GM18519 (cell line): ENCODE data around the gene WDR77.

Experiments
- ATAC-seq: cut with Tn5 transposase; IDR thresholded peaks from one replicate; pipeline ENCODE4 v1.9.1; 2021; ENCODE audit warnings: mild to moderate bottlenecking, moderate library complexity; ENCODE audit not compliant: unreplicated experiment, low FRiP score

The WDR77 gene

GRCh38 chr1:111448918-111449702 is at the start of gene WDR77, which contains the start of gene ATP5PB:
Gene WDR77, minus strand, starts transcription at chr1:111449256. Its CDS starts 87 bp downstream, at chr1:111449169.
Gene ATP5PB, plus strand, starts transcription at chr1:111449464. Its CDS starts 78 bp downstream, at chr1:111449542.
- ATAC-seq, result peak; percentile 91

GRCh38 chr1:111497592-111497991 is 48.5 kb upstream of the WDR77 start:
- ATAC-seq, result no peak

GRCh38 chr1:111496398-111496797 is 47.3 kb upstream of the WDR77 start:
- ATAC-seq, result no peak

DNA sequence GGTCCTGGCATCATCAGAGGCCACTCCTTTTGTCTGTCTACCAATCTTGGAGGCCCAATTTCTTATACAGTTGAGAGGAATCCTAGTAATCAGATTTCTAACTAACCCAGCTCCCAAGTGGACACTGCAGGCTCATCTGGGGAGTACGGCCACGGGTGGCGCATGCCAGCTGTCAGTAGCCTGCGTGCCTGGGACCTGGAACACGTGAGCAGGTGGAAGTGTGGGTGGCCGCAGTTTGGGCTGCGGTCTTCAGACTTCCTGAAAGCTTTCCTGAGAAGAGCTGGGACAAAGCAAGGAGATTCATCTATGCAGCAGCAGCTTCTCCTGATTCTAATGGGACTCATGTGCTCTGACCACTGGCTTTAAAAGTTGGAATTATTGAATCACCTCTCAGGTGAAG is 42.0 kb upstream of the WDR77 start:
- no peak for ATAC-seq

DNA sequence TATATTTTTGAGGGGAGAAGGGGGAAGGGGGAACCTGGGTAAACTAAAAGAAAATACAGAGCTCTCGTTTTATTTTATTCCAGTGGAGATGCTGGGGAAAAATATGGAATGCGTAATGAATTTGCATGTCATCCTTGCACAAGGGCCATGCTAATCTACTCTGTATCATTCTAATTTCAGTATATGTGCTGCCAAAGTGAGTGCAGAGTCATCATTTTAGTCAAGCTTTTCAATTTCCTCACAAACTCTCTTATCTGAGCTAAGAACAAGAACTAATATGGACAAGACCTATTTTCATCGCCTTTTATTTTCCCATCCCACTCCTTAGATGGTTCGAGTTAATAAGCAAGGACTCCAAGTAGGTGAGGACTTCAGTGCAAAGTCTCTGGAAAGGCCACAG is 41.2 kb upstream of the WDR77 start:
- ATAC-seq, result no peak

- no peak for ATAC-seq
Observed at GRCh38 chr1:111489604-111490003, 40.5 kb upstream of the WDR77 start.

GRCh38 chr1:111488669-111489068 is 39.6 kb upstream of the WDR77 start:
- no peak for ATAC-seq

DNA sequence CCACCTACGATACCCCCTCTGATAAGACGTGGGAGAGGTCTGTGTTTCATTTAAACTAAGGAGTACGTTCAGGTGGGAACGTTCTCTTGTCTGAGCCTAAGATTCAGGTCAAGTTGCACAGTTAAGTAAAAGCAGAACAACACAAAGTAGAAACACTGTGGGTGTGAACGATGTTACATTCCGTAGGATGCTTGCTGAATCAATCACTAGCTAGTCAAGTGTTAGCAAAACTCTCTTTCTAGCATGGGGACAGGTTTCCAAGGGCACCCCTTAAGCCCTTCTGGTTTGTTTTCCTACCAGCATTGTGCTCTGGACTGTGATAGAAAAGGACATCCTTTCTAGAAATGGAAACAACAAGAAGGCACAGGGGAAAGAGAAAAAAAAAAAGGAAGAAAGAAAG is 38.1 kb upstream of the WDR77 start:
- no peak for ATAC-seq

DNA sequence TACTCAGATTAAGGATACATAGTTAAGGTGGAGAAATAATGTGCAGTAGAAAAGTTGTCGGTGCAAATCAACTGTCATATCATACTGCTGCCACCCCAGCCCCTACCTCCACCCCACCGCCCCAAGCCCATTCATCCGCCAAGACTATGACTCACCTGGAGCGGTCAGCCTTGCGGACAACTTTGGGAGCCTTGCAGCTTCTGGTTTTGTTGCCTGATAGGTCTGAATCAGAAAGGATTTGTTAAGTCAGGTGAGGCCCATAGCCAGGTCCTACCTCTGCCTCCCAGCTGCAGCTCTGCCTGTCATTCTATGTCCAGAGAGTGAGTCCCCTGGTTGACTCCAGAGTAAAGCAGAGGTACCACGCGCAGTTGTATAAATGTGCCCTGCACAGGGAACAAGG is 37.4 kb upstream of the WDR77 start:
- ATAC-seq, result no peak

- no peak for ATAC-seq
Observed at GRCh38 chr1:111484391-111485026, 35.5 kb upstream of the WDR77 start.

DNA sequence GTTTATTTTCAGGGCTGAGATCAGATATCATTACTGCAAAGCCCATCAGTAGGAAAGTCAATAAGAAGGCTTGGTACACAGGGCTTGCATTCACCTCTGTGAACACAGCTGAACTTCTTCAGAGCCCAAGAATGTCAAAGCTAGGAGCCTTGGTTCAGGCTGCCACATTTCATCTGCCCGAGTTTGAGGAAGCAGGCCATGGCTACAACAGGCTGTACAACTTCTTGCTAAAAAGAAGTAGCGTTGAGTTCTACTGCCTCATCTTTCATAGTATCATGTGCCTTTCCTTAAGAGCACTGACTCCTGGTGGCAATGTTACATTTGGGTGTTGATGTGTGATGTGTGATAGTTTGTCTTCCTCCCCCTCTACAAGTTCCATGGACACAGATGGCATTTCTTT is 34.8 kb upstream of the WDR77 start:
- ATAC-seq, result no peak

DNA sequence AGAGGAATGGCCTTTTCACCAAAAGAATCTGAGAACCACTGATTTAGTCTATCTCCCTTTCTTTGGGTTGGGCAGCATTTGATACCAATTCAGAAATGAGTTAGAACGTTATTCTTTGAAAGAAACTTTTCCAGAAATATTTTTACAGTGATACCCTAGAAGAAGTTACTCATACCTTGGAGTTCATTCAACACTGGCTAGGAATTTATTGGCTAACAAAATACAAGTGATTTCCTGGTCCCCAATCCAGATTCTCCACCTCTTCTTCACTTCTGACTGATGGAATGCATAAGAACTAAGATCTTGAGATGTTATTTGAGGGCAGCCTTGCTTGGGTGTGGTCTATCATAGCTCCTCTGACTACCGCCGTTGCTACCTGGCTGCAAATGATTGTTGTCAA is 34.1 kb upstream of the WDR77 start:
- ATAC-seq, result no peak

- ATAC-seq, result no peak
Observed at GRCh38 chr1:111481387-111482221, 32.5 kb upstream of the WDR77 start.

DNA sequence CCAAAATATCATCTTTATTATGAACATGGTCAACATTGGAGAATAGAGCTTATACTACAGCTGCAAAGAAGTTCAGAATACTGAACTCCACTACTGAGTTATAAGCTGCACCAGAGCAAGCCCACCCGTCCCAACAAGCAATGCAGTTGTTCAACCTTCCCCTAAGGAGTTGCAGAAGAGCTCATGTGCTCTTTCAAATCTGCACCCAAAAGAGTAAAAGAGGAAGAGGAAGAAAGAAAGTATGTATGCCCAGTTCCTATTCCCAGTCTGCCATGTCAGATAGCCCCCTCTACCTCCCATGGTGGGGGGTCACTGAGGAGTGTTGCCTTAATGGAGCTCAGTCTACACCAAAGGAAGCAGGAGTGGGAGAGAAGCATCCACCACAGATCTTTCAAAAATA is 31.6 kb upstream of the WDR77 start:
- ATAC-seq, result no peak

- no peak for ATAC-seq
Observed at GRCh38 chr1:111476761-111477309, 27.8 kb upstream of the WDR77 start.

DNA sequence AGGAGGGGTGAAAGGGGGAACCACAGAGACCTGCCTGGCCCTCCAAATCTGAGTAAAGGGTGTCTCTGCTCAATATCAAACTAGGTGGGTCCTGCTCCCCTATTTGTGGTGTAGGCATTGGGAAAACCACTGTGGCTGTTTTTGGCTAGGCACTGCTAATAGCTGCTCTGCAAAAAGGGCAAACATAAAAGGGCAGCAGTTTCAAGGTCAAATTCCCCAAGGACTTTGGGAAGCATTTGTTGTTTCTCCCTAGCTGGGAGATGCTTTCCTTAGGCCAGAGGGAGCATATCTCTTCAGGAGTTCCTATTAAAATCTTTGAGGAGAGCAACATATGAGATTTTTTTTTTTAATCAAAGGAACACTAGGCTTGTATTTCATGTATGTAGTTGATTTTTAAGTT is 27.2 kb upstream of the WDR77 start:
- no peak for ATAC-seq

GRCh38 chr1:111475701-111476100 is 26.6 kb upstream of the WDR77 start:
- no peak for ATAC-seq

DNA sequence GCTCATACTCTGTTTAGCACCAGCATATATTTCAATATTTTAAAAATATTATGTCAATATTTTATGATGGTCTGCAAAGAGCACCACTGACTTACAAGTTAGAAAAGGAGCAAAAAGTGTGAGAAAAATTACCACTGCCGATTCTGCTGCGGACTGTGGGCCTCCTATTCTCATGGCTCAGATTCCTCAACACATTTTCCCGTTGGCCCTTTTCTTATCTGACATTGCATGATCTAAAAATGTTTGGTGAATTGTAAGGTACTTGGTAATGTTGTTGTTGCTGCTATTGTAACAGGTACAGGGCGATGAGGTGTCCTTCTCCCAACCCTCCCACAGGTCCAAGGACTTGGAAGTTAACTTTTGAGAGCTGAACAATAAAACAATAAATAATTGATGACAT is 25.5 kb upstream of the WDR77 start:
- ATAC-seq, result no peak

GRCh38 chr1:111474106-111474505 is 25.1 kb upstream of the WDR77 start:
- no peak for ATAC-seq

DNA sequence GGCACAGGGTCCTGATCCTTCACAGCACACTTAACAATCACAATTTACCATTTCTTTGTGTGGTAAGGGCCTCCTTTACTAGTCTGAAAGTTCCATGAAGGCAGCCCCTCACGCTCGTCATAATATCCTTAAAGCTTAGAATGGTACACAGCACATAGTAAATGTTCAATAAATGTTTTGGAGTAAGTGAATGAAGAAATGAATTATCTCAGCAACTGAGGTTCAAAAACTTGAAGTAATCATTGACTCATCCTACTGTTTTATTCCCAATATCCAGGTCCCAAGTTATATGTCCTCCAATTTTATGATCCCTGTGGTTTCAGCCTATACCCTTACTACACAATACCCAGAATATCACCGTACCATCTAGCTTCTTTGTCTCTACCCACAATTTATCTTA is 22.5 kb upstream of the WDR77 start:
- ATAC-seq, result no peak

- no peak for ATAC-seq
Observed at GRCh38 chr1:111471012-111471411, 22.0 kb upstream of the WDR77 start.
